Trophoblast cell (in vitro differentiated cells and primary cell): ENCODE data around the gene LPP.

Experiments used
- DNase-seq, 2 donors: peaks; one replicate each; pipeline ENCODE4 v3.0.0-alpha.2; 2016
- H2AFZ ChIP-seq: 2 replicates; pipeline ENCODE4 v1.6.1; 2013; ENCODE audit warnings: low read length, moderate library complexity, mild to moderate bottlenecking; ENCODE audit not compliant: insufficient read depth, poor library complexity
- H2AK5ac ChIP-seq: 2 replicates; pipeline ENCODE4 v1.6.1; 2013; ENCODE audit warnings: mild to moderate bottlenecking, low read length
- H2BK120ac ChIP-seq: 2 replicates; pipeline ENCODE4 v1.6.1; 2013; ENCODE audit warnings: low read length, mild to moderate bottlenecking, moderate library complexity; ENCODE audit not compliant: insufficient read depth, poor library complexity
- H2BK12ac ChIP-seq: 2 replicates; pipeline ENCODE4 v1.6.1; 2013; ENCODE audit warnings: mild to moderate bottlenecking, low read length, moderate library complexity
- H2BK5ac ChIP-seq: 2 replicates; pipeline ENCODE4 v1.6.1; 2013; ENCODE audit warnings: low read length, low read depth, moderate library complexity, mild to moderate bottlenecking; ENCODE audit not compliant: poor library complexity
- H3K14ac ChIP-seq: 2 replicates; pipeline ENCODE4 v1.6.1; 2013; ENCODE audit warnings: mild to moderate bottlenecking, low read length
- H3K18ac ChIP-seq: 2 replicates; pipeline ENCODE4 v1.6.1; 2013; ENCODE audit warnings: mild to moderate bottlenecking, low read length
- H3K23ac ChIP-seq: 2 replicates; pipeline ENCODE4 v1.6.1; 2013; ENCODE audit warnings: low read length
- H3K27ac ChIP-seq: 2 replicates; pipeline ENCODE4 v1.5.1; 2013; ENCODE audit warnings: low read depth, mild to moderate bottlenecking, inconsistent platforms, low read length, moderate library complexity
- H3K27me3 ChIP-seq: 2 replicates; pipeline ENCODE4 v1.6.1; 2013; ENCODE audit warnings: inconsistent platforms, mild to moderate bottlenecking, low read length, moderate library complexity; ENCODE audit not compliant: insufficient read depth
- H3K36me3 ChIP-seq, 2 experiments: 1 replicate in 1 of 2; 2 replicates in 1 of 2; pipeline ENCODE4 v1.6.1; 2013; ENCODE audit warnings: low read length in 2 of 2, mild to moderate bottlenecking in 2 of 2, moderate library complexity in 1 of 2; ENCODE audit not compliant: insufficient read depth in 2 of 2, control insufficient read depth in 1 of 2
- H3K4ac ChIP-seq: 2 replicates; pipeline ENCODE4 v1.6.1; 2013; ENCODE audit warnings: low read depth, mild to moderate bottlenecking, low read length, moderate library complexity
- H3K4me1 ChIP-seq, 2 experiments: 1 replicate in 1 of 2; 2 replicates in 1 of 2; pipeline ENCODE4 v1.6.1; 2013; ENCODE audit warnings: low read length in 2 of 2, mild to moderate bottlenecking in 2 of 2, moderate library complexity in 1 of 2; ENCODE audit not compliant: insufficient read depth in 2 of 2, control insufficient read depth in 1 of 2
- H3K4me2 ChIP-seq: 2 replicates; pipeline ENCODE4 v1.6.1; 2013; ENCODE audit warnings: inconsistent platforms, mild to moderate bottlenecking, low read length, moderate library complexity
- H3K4me3 ChIP-seq: 2 replicates; pipeline ENCODE4 v1.5.1; 2013; ENCODE audit warnings: mild to moderate bottlenecking, low read depth, low read length, inconsistent platforms
- H3K79me1 ChIP-seq: one replicate; pipeline ENCODE4 v1.6.1; 2013; ENCODE audit warnings: low read length
- H3K79me2 ChIP-seq: 2 replicates; pipeline ENCODE4 v1.6.1; 2013; ENCODE audit warnings: low read length, mild to moderate bottlenecking; ENCODE audit not compliant: control insufficient read depth, insufficient read depth, poor library complexity
- H3K9ac ChIP-seq: 2 replicates; pipeline ENCODE4 v1.6.1; 2013; ENCODE audit warnings: mild to moderate bottlenecking, low read length
- H3K9me3 ChIP-seq: 2 replicates; pipeline ENCODE4 v1.6.1; 2013; ENCODE audit warnings: low read depth, mild to moderate bottlenecking, control low read depth, inconsistent platforms, low read length; ENCODE audit not compliant: insufficient read depth
- H4K12ac ChIP-seq: 2 replicates; pipeline ENCODE4 v1.6.1; 2013; ENCODE audit warnings: low read depth, mild to moderate bottlenecking, low read length, moderate library complexity
- H4K8ac ChIP-seq: 2 replicates; pipeline ENCODE4 v1.6.1; 2013; ENCODE audit warnings: low read depth, mild to moderate bottlenecking, low read length, moderate library complexity
- H4K91ac ChIP-seq: one replicate; pipeline ENCODE4 v1.6.1; 2013; ENCODE audit warnings: low read depth, mild to moderate bottlenecking, low read length, moderate library complexity
- WGBS: extraction: QIAGEN DNeasy Blood & Tissue Kit; methylation state at CpG from one replicate; pipeline ENCODE4 v1.1.7; 2013; ENCODE audit warnings: missing lambda C conversion rate; ENCODE audit not compliant: insufficient read length, insufficient coverage; ENCODE audit errors: extremely low coverage; 5-methylcytosine and 5-hydroxymethylcytosine counted together

The LPP gene

GRCh38 chr3:188659449-188660090 is 505.6 kb downstream of the LPP start:
- Histone ChIP-seq H3K27ac (no peak overlapping the region), H4K12ac (no peak overlapping the region)
- WGBS = no CpG with 5 or more reads among the region's 5 CpGs

DNA sequence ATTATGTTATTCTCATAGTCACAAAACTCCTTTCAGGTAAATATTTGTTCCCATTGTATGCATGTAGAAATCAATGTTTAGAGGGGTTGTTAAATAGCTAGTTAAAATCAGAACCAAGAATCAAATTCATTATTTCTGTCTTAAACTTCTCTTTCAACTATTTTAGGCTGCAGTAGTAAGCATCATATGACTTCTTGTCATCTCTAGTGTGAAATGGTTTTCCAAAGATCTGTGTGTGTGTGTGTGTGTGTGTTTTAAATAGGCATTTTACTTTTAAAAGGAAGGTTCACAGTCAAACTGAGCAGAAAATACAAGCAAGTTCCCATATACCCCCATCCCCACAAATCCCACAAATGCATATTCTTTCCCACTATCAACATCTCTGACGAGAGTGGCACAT is 506.5 kb downstream of the LPP start:
- H3K4me2 ChIP-seq = no peak overlapping the region
- no CpG with 5 or more reads among the region's 1 CpG for WGBS
- H3K4me3 ChIP-seq = no peak overlapping the region
- no peak overlapping the region for H2AK5ac ChIP-seq
- no peaks in the 10 kb centered on the region for H3K27me3 ChIP-seq
- no peak overlapping the region for H4K91ac ChIP-seq
- no peak overlapping the region for H2BK5ac ChIP-seq
- DNase-seq = no peak
- no peaks in the 10 kb centered on the region for H3K36me3 ChIP-seq
- H3K9ac ChIP-seq = no peak overlapping the region
- H3K4ac ChIP-seq = no peak overlapping the region
- no peak overlapping the region for H3K23ac ChIP-seq
- no peaks in the 10 kb centered on the region for H3K79me1 ChIP-seq
- no peak overlapping the region for H3K18ac ChIP-seq
- no peak overlapping the region for H3K14ac ChIP-seq
- H2AFZ ChIP-seq = no peak overlapping the region
- no peak overlapping the region for H3K27ac ChIP-seq
- no peak overlapping the region for H4K8ac ChIP-seq
- H3K4me1 ChIP-seq = no peaks in the 10 kb centered on the region
- H3K79me2 ChIP-seq = no peaks in the 10 kb centered on the region
- no peak overlapping the region for H2BK12ac ChIP-seq
- H3K9me3 ChIP-seq = no peaks in the 10 kb centered on the region
- no peak overlapping the region for H4K12ac ChIP-seq
- no peak overlapping the region for H2BK120ac ChIP-seq

More at GRCh38 chr3:188659449-188660090, 505.6 kb downstream of the LPP start:
- Histone ChIP-seq H2BK5ac (no peak overlapping the region), H3K4me2 (no peak overlapping the region), H2BK12ac (no peak overlapping the region), H4K91ac (no peak overlapping the region), H2BK120ac (no peak overlapping the region), H3K4me3 (no peak overlapping the region), H3K79me2 (no peaks in the 10 kb centered on the region), H3K36me3 (no peaks in the 10 kb centered on the region), H3K4ac (no peak overlapping the region), H3K4me1 (no peaks in the 10 kb centered on the region), H4K8ac (no peak overlapping the region), H3K14ac (no peak overlapping the region), H3K18ac (no peak overlapping the region), H3K27me3 (no peaks in the 10 kb centered on the region), H3K9ac (no peak overlapping the region), H3K79me1 (no peaks in the 10 kb centered on the region), H2AK5ac (no peak overlapping the region), H3K23ac (no peak overlapping the region), H3K9me3 (no peaks in the 10 kb centered on the region), H2AFZ (no peak overlapping the region)
- DNase-seq = no peak

GRCh38 chr3:188661806-188662205 is 507.8 kb downstream of the LPP start:
- no peak overlapping the region for H2BK12ac ChIP-seq
- no peak overlapping the region for H3K4ac ChIP-seq
- no peaks in the 10 kb centered on the region for H3K27me3 ChIP-seq
- H3K4me2 ChIP-seq = no peak overlapping the region
- no peak overlapping the region for H3K23ac ChIP-seq
- no peak overlapping the region for H2BK120ac ChIP-seq
- H3K9me3 ChIP-seq = no peaks in the 10 kb centered on the region
- no peak overlapping the region for H3K9ac ChIP-seq
- H3K79me2 ChIP-seq = no peaks in the 10 kb centered on the region
- H3K4me3 ChIP-seq = no peak overlapping the region
- no peak overlapping the region for H4K12ac ChIP-seq
- no peak overlapping the region for H2BK5ac ChIP-seq
- no peak overlapping the region for H3K27ac ChIP-seq
- no peaks in the 10 kb centered on the region for H3K36me3 ChIP-seq
- H3K18ac ChIP-seq = no peak overlapping the region
- DNase-seq = no peak
- H2AFZ ChIP-seq = no peak overlapping the region
- no peak overlapping the region for H4K91ac ChIP-seq
- H3K79me1 ChIP-seq = no peaks in the 10 kb centered on the region
- no CpG with 5 or more reads among the region's 2 CpGs for WGBS
- no peaks in the 10 kb centered on the region for H3K4me1 ChIP-seq
- H3K14ac ChIP-seq = no peak overlapping the region
- no peak overlapping the region for H4K8ac ChIP-seq
- no peak overlapping the region for H2AK5ac ChIP-seq

- no peak overlapping the region for H2AFZ ChIP-seq
- no peak overlapping the region for H3K23ac ChIP-seq
- H2AK5ac ChIP-seq = no peak overlapping the region
- no peak for DNase-seq
- H3K9me3 ChIP-seq = no peaks in the 10 kb centered on the region
- H4K8ac ChIP-seq = no peak overlapping the region
- no peaks in the 10 kb centered on the region for H3K79me1 ChIP-seq
- no peak overlapping the region for H3K4me3 ChIP-seq
- H3K4me2 ChIP-seq = no peak overlapping the region
- no peaks in the 10 kb centered on the region for H3K36me3 ChIP-seq
- no peak overlapping the region for H2BK120ac ChIP-seq
- no peak overlapping the region for H2BK5ac ChIP-seq
- H3K27ac ChIP-seq = no peak overlapping the region
- H3K9ac ChIP-seq = no peak overlapping the region
- no peak overlapping the region for H4K91ac ChIP-seq
- no peak overlapping the region for H2BK12ac ChIP-seq
- no peaks in the 10 kb centered on the region for H3K27me3 ChIP-seq
- H3K4ac ChIP-seq = no peak overlapping the region
- no peak overlapping the region for H4K12ac ChIP-seq
- no peaks in the 10 kb centered on the region for H3K79me2 ChIP-seq
- no peak overlapping the region for H3K14ac ChIP-seq
- H3K4me1 ChIP-seq = no peaks in the 10 kb centered on the region
- no peak overlapping the region for H3K18ac ChIP-seq
- WGBS = no CpG with 5 or more reads among the region's 1 CpG
Measured at GRCh38 chr3:188662214-188662613, 508.3 kb downstream of the LPP start.
